Right atrium auricular region (tissue), 2 donors: ENCODE measurements around the gene ITGB1BP2. TPM values are rescaled to one million over a fixed set of nuclear protein-coding genes. Genes with fewer than 3 reads are reported as not detected.
A peak's percentile ranks its signal among the peaks of the same experiment; 100 is the strongest.
"Not testable (repeated sequence)": the region's sequence is repeated elsewhere in the genome, so short reads cannot be mapped to it uniquely, and the experiment has no call there.

Source experiments
- DNase-seq: peaks from one replicate; pipeline ENCODE4 v3.0.0-alpha.2; 2019; ENCODE audit warnings: low spot score
- H3K27ac ChIP-seq, 2 donors: fragments of 200-600 bp; sonication (generic); 1 replicate in 1 of 2; 2 replicates in 1 of 2; pipeline ENCODE4 v1.5.1; 2016 to 2019
- H3K27me3 ChIP-seq, 2 donors: fragments of 200-600 bp; sonication (generic); one replicate each; pipeline versions ENCODE4 v1.5.1 to v1.6.0; 2017 to 2019
- H3K36me3 ChIP-seq: fragments of 200-600 bp; sonication (generic); one replicate; pipeline ENCODE4 v1.5.1; 2016
- H3K4me1 ChIP-seq, 2 donors: fragments of 200-600 bp; sonication (generic); one replicate each; pipeline versions ENCODE4 v1.5.1 to v1.6.0; 2017 to 2019
- H3K4me3 ChIP-seq, 2 donors: fragments of 200-600 bp; sonication (generic); 1 replicate in 1 of 2; 2 replicates in 1 of 2; pipeline ENCODE4 v1.5.1; 2017 to 2019; ENCODE audit warnings: mild to moderate bottlenecking in 1 of 2, moderate library complexity in 1 of 2
- H3K9me3 ChIP-seq, 2 donors: fragments of 200-600 bp; sonication (generic); one replicate each; pipeline ENCODE4 v1.5.1; 2019
- total RNA-seq, 2 donors: library from RNA; depleted of rRNA; stranded (reverse); fragments of >200 nt; gene quantifications; one replicate each; pipeline ENCODE4 v1.1.0, GENCODE V29; 2016
- TF ChIP-seq, protein P1 (sequence below), 2 donors: fragments of 200-600 bp; sonication (generic); IDR thresholded peaks; one replicate each; pipeline ENCODE4 v1.5.1; 2019; ENCODE audit warnings: antibody characterized with exemption in 2 of 2

The ITGB1BP2 gene
- total RNA-seq, 2 donors from 2014 or later, result 102 to 172 TPM

DNA sequence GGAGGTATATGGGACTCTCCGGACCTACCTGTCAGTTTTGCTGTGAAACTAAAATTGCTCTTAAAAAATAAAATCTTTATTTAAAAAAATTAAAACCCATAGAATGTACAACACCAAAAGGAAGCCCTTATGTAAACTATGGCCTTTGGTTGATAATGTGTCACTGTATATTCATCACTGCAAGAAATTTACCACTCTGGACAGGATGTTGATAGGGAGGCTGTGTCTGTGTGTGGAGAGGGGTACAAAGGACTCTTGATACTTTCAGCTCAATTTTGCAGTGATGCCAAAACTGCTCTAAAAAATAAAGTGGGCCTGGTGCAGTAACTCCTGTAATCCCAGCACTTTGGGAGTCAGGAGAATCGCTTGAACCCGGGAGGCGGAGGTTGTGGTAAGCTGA, 44.7 kb upstream of the ITGB1BP2 start:
- Histone ChIP-seq H3K36me3 (no peaks in the 10 kb centered on the region), H3K9me3 (no peaks in the 10 kb centered on the region), H3K27me3 (no peaks in the 10 kb centered on the region), H3K4me1 (peaks cover 0 to 15% of the 10 kb centered on the region in 2 donors), H3K27ac (no peak overlapping the region), H3K4me3 (no peak overlapping the region)
- TF ChIP-seq, protein P1, sequence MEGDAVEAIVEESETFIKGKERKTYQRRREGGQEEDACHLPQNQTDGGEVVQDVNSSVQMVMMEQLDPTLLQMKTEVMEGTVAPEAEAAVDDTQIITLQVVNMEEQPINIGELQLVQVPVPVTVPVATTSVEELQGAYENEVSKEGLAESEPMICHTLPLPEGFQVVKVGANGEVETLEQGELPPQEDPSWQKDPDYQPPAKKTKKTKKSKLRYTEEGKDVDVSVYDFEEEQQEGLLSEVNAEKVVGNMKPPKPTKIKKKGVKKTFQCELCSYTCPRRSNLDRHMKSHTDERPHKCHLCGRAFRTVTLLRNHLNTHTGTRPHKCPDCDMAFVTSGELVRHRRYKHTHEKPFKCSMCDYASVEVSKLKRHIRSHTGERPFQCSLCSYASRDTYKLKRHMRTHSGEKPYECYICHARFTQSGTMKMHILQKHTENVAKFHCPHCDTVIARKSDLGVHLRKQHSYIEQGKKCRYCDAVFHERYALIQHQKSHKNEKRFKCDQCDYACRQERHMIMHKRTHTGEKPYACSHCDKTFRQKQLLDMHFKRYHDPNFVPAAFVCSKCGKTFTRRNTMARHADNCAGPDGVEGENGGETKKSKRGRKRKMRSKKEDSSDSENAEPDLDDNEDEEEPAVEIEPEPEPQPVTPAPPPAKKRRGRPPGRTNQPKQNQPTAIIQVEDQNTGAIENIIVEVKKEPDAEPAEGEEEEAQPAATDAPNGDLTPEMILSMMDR (IDR thresholded peaks at IDR 0.05), result no peak
- no peak for DNase-seq

DNA sequence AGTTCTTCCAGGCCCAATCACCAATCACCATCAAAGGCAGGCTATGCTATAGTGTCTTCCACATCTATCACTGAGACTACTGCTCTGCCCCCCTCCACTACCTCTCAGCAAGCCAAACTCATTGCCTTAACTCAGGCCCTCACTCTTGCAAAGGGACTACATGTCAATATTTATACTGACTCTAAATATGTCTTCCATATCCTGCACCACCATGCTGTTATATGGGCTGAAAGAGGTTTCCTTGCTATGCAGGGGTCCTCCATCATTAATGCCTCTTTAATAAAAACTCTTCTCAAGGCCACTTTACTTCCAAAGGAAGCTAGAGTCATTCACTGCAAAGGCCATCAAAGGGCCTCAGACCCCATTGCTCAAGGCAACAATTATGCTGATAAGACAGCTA, 32.9 kb upstream of the ITGB1BP2 start:
- DNase-seq, H3K9me3 ChIP-seq, H3K27me3 ChIP-seq, H3K4me1 ChIP-seq, H3K27ac ChIP-seq, H3K36me3 ChIP-seq, H3K4me3 ChIP-seq: not testable (repeated sequence)

DNA sequence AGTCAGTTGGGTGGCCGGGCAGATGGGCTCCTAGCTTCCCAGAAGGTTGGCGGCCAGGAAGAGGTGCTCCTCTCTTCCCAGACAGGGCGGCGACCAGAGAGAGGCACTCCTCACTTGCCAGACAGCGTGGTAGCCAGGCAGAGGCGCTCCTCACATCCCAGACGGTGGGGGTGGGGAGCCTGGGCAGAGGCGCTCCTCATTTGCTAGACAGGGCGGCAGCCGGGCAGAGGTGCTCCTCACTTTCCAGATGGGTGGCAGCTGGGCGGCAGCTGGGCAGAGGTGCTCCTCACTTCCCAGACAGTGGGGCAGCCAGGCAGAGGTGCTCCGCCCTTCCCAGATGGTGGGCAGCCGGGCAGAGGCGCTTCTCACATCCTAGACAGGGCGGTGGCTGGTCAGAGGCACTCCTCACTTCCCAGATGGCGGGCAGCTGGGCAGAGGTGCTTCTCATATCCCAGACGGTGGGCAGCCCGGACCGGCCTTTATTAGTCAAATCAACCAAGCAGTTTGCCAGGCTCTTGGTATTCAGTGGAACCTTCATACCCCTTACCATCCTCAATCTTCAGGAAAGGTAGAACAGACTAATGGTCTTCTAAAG, 31.7 kb upstream of the ITGB1BP2 start:
- Histone ChIP-seq H3K27me3 (no peaks in the 10 kb centered on the region), H3K4me1 (no peaks in the 10 kb centered on the region), H3K36me3 (no peaks in the 10 kb centered on the region), H3K27ac (no peak overlapping the region), H3K9me3 (no peaks in the 10 kb centered on the region), H3K4me3 (no peak overlapping the region)
- DNase-seq, result no peak
- TF ChIP-seq, protein P1 (IDR thresholded peaks at IDR 0.05), result no peak

DNA sequence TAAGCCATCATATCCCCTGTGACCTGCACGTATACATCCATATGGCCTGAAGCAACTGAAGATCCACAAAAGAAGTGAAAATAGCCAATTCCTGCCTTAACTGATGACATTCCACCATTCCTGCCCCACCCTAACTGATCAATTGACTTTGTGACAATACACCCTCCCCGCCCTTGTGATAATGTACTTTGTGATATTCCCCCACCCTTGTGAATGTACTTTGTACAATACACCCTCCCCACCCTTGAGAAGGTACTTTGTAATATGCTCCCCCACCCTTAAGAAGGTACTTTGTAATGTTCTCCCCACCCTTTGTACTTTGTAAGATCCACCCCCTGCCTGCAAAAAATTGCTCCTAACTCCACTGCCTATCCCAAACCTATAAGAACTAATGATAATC, 29.2 kb upstream of the ITGB1BP2 start:
- not testable (repeated sequence) for H3K27ac ChIP-seq, DNase-seq, H3K4me3 ChIP-seq, H3K27me3 ChIP-seq, H3K36me3 ChIP-seq, H3K4me1 ChIP-seq, H3K9me3 ChIP-seq

DNA sequence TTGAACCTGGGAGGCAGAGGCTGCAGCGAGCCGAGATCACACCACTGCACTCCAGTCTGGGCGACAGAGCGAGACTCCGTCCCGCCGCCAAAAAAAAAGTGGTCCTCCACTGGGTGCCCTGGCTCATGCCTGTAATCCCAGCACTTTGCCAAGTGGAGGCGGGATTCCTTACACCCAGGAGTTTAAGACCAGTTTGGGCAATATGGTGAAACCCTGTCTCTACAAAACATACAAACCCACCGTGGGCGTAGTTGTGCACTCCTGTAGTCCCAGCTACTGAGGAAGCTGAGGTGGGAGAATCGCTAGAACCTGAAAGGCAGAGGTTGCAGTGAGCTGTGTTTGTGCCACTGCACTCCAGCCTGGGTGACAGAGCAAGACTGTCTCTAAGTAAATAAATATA, 20.2 kb upstream of the ITGB1BP2 start:
- DNase-seq, H3K9me3 ChIP-seq, H3K27ac ChIP-seq, H3K4me3 ChIP-seq, H3K36me3 ChIP-seq, H3K27me3 ChIP-seq: not testable (repeated sequence)
- H3K4me1 ChIP-seq, result peaks cover 0 to 13% of the 10 kb centered on the region in 2 donors

DNA sequence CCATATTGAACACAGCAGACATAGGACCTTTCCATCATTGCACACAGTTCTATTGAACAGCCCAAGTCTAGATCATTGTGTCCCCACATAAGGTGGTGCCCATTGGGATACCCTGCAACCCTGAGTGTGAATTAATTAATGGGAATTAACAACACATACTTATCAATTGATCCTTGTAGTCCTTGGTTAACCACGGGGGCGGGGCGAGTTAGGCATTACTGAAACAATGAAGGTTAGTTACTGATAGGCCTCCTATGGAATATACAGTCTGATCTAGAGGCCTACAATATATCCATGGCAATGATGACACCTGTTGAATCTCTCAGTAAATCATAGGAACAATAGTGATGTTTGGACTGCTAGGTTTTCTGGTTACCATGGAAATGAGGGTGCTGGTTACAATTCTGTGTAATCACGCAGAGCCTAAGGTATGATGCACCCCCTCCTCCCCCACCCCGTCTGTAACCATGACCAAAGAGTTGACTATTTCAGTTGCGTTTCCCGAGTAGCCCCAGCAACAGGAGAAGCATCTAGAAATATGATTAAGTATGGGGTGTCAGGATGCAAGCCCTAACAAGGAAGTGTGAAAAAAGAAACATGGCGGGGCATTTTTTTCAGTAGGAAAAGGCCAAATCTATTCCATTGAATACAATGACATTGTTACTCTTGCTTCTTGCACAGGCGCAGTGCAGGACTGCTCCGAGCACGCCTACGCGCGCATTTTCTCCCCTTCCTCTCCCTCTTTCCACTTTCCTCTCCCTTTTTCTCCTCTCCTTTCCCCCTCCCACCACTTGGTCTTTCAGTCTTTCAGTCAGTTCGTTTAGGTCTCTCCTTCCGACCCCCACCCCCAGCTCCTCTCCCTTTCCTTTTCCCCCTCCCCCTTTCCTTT, 18.8 kb upstream of the ITGB1BP2 start:
- Histone ChIP-seq H3K4me3 (peak overlapping the region; percentile 36 to 58), H3K4me1 (peaks cover 0 to 16% of the 10 kb centered on the region in 2 donors), H3K9me3 (peaks cover 0 to 4% of the 10 kb centered on the region in 2 donors), H3K27ac (peak overlapping the region; percentile 87 to 92), H3K36me3 (no peaks in the 10 kb centered on the region), H3K27me3 (no peaks in the 10 kb centered on the region)
- TF ChIP-seq, protein P1 (IDR thresholded peaks at IDR 0.05), result no peak
- DNase-seq, result no peak

DNA sequence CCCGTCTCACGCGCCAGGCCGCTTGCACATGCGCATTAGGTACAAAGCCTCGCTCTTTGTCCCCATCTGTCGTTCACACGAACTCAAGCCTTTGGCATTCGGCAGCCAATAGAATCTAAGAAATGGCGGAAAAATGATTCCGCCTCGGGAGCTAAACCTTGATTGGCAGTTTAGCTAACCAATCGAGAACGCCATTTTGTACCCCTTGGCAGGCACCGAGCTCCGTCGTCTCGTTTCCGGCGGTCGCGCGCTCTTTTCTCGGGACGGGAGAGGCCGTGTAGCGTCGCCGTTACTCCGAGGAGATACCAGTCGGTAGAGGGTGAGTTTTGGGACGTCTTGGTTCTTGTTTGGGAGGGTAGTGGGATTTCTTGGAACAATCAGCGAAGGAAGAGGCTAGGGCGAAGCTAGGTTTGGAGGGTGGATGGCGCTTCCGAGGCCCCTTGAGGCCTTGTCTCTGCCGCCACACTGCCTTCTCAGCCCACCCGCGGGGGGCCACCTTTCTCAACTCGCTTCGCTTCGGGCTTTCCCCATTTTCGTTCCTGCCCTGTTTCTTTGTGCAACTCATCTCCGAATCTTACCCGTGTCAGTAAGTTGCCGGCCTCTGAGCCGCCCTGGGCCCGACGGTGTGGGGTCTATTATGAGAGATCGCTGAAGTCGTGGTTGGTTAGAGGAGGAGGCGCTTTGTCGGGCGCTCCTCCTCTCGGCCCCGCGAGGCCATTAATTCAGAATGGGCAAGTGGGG, 18.0 kb upstream of the ITGB1BP2 start, which contains the start of gene NONO:
NONO (plus strand) TSS at position 233 of the 741 bp plus-strand sequence. CDS start 7,003 bp downstream, outside the sequence.
- TF ChIP-seq, protein P1 (IDR thresholded peaks at IDR 0.05), result no peak
- peak; percentile 87 for DNase-seq
- Histone ChIP-seq H3K9me3 (peaks cover 0 to 4% of the 10 kb centered on the region in 2 donors), H3K4me1 (peaks cover 0 to 16% of the 10 kb centered on the region in 2 donors), H3K36me3 (no peaks in the 10 kb centered on the region), H3K4me3 (peak within 1 kb of the TSS; percentile 58 to 61), H3K27me3 (no peaks in the 10 kb centered on the region), H3K27ac (peak within 1 kb of the TSS; percentile 87 to 92)
